ENCODE measurements around the gene ZNF436.
"Not testable (repeated sequence)": the region's sequence is repeated elsewhere in the genome, so short reads cannot be mapped to it uniquely, and the experiment has no call there.

ZNF436 gene

GRCh38 chr1:23381233-23381885 is 11.7 kb upstream of the ZNF436 start:
- no peak for TF ChIP-seq CTCF (conservative IDR thresholded peaks at IDR 0.05)
- TF ChIP-seq ZFX (IDR thresholded peaks at IDR 0.05), result no peak
- H3K27ac ChIP-seq, result no peak overlapping the region

- TF ChIP-seq ZFX (IDR thresholded peaks at IDR 0.05), result no peak
- TF ChIP-seq CTCF (conservative IDR thresholded peaks at IDR 0.05), result no peak
- H3K27ac ChIP-seq, result no peak overlapping the region
These were observed 11.1 kb upstream of the ZNF436 start for GRCh38 chr1:23380719-23381118.

GRCh38 chr1:23380236-23380635 is 10.6 kb upstream of the ZNF436 start:
- H3K27ac ChIP-seq, result not testable (repeated sequence)

GRCh38 chr1:23376890-23377811 is 7.5 kb upstream of the ZNF436 start:
- peak overlapping the region; percentile 67 for H3K27ac ChIP-seq
- TF ChIP-seq CTCF (conservative IDR thresholded peaks at IDR 0.05), result no peak
- TF ChIP-seq ZFX (IDR thresholded peaks at IDR 0.05), result no peak

GRCh38 chr1:23374079-23374735 is 4.6 kb upstream of the ZNF436 start:
- H3K27ac ChIP-seq, result not testable (repeated sequence)

GRCh38 chr1:23371987-23372880 is 2.6 kb upstream of the ZNF436 start:
- TF ChIP-seq ZFX (IDR thresholded peaks at IDR 0.05) (no peak), CTCF (conservative IDR thresholded peaks at IDR 0.05) (no peak)
- H3K27ac ChIP-seq, result no peak overlapping the region

- TF ChIP-seq CTCF (conservative IDR thresholded peaks at IDR 0.05) (no peak), ZFX (IDR thresholded peaks at IDR 0.05) (no peak)
- no peak overlapping the region for H3K27ac ChIP-seq
These were observed 1.3 kb upstream of the ZNF436 start for GRCh38 chr1:23370709-23371584.
